NCI-H526 (cell line): ENCODE results near the gene GNLY.
"Not testable (repeated sequence)": the region's sequence is repeated elsewhere in the genome, so short reads cannot be mapped to it uniquely, and the experiment has no call there.

Experiments used
- DNase-seq, 2 experiments: peaks; one replicate each; lab custom pipeline; 2025; lab: John Stamatoyannopoulos, UW

GNLY gene

DNA sequence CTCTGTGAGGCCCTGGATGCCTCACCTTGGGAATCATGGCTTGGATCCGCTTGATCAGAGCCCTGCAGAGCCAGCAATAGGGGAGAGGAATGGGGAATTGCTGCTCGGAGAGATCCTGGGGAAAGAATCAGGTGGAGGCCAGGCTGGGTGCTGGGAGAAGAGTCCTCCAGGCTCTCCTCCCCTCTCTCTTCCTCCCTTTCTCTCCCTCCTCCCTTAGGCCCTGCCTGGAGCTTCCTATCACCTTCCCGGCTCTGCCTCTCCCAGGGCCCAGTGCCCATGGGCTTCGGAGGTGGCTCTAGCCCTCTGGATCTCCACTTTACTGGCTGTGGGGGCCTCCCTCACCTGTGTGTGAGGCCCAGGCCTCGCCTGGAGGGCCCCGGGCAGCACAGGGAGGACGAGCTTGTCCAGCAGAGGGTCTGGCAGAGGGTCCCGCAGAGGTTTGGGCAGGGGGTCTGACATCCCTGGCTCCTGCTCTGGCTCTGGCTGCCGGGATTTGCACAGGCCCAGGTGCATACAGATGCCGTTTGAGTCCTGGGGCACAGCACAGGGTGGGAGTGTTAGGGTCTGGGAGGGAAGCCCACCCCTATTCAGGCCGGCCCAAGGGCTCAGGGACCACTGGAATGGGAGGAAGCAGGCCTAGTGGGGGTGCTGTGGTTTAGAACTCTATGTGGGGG is 28.8 kb upstream of the GNLY start:
- no peak for DNase-seq

DNA sequence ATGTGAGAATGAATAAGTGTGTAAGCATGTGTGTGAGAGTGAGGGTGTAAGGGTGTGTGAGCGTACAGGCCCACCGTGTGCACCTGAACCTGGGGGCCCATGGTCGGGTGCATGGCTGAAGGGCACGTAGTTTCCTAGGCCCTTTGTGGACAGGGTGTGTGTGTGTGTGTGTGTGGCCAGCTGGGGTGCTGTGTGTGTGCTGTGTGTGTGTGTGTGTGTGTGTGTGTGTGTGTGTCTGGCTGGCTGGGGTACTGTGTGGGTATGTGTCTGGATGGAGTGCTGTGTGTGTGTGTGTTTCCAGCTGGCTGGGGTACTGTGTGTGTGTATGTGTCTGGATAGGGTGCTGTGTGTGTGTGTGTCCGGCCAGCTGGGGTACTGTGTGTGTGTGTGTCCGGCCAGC is 28.1 kb upstream of the GNLY start:
- no peak for DNase-seq

DNA sequence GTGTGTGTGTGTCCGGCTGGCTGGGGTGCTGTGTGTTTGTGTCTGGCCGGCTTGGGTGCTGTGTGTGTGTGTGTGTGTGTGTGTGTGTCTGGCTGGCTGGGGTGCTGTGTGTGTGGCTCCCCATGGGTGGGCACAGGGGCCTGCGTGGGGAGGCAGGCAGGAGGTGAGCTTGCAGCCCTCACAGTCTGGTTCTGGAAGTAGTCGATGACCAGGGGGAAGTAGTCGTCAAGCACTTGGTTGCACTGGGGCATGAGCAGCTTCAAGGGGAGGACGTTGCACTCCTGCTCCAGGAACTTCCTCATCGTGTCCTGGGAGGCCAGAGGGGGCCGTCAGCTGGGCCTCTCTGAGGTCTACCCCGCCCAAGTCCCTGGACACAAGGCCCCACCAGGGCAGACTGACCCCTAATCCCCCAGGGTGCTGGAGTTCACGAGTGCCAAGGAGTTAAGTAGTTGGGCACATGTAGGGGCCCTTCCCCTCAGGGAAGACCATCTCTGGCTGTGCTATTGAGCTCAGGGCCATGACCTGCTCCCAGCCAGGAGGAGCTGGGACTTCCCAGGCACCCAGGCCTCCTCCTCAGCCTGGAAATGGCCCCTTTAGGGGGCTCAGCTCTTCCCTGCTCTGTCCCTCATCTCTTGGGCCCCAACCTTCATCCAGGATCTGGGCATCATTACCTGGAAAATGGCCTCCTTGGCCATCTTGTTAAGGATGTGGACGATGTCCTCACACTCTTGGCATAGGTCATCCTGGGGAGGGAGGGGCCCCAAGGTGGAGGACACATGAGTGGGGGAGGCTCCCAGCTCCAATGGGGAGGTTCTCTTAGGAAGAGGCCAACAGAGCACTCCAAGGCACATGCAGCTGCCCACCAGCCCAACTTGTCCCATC is 27.5 kb upstream of the GNLY start:
- DNase-seq, result no peak

DNA sequence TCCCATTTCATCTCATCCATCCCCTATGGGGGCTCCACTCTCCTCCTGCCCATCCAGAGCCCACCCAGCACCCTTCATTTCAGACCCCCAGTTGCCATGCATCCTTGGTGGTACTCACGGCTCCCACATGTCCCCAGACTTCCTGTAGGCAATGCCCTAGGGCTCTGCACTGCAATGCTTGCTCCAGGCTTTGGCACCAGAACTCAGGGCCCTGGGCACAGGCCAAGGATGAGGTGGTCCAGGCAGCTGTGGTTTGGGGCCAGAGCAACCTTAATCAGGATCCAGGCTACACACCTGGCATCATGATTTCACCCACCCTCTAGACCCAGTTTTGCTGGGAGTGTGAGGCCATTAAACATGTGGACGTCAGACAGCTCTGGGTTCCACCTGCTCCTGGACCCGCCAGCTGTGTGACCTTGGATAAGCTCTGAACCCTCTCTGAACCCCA is 26.6 kb upstream of the GNLY start:
- DNase-seq, result no peak

DNA sequence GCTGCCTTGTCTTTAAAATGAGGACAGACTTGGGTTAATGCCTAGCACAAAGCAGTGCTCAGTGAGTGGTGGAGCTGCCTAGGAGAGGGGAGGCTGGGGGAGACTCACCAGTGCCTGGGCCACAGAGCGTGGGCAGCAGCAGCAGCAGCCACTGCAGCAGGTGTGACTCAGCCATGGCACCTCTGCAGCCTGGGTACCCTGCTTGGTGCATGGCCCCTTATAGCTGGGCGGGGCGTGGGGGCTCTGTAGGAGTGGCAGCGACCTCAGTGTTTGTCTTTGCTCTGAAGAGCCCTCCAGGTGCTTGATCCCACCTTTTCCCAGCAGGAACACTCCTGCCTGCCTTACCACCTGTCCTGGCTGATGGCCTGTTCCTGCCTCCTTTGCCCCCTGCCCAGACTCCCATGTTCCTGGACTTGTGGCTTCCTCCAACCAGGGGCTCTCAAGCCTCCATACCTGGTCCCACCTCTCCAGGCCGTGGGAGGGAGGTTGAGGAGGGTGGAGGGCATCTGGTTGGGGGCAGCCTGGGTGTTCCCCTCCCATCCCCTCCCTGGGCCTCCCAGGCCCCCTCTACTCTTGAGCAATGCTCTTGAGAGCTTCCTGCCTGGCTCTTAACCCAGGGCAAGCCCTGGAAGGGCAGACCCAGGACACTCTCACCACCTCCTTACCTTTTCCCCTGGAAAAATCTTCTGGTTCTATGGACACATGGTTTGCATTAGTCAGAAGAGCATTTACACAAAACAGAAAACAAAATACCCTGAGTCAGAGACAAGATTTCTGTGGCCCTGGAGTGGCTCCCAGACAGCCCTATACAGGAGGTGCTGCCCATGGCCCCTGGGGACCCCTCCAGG is 25.9 kb upstream of the GNLY start, which contains the start of gene SFTPB:
Gene SFTPB (minus strand): TSS at position 191 of the 848 bp plus-strand sequence. CDS start 16 bp downstream, at position 175.
- no peak for DNase-seq

DNA sequence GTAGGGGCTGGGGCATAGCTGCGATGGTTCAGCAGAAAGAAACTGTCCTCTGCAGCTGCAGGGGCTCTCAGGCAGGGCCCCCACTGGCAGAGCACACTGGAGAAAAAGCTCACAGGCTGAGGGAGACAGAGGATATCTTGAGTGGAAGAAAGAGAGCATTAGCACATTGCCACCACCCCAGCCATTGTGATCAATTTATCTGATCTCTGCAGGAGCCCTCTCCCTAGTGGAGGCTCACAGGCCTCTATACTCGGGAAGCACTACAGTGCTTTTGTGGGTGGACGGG is 25.4 kb upstream of the GNLY start:
- DNase-seq, result no peak

DNA sequence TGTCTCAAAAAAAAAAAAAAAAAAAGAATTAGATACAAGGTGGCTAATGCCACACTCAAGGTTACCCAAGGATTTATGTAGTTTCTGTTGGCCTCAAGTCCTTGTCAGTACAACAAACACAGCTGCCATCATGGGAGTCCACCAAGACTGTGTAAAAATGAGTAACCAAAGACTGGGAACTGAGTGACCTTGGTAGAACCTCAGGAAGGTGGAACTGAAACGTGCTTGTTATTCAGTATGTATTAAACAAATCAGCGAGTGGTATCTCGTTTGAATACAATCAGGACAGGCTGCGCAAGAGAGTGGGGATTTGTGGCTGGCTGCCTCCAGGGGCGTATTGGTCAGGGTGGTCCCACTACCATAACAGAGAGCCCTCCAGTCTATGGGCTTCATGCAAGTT is 24.6 kb upstream of the GNLY start:
- DNase-seq, result peak; percentile 24 to 44

DNA sequence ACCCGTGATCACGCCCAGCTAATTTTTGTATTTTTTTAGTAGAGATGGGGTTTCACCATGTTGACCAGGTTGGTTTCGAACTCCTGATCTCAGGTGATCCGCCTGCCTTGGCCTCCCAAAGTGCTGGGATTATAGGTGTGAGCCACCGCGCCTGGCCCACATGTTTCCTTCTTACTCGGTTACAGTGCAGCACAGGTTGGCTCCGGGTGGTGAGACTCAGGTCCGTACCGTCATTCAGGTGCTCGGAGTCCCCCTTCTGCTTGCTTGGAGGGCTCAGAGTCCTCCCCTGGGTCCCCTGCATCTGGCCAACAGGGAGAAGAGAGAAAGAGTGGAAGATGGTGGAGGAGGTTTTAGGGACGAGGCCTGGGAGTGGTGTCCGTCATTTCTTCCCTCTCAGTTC is 23.7 kb upstream of the GNLY start:
- DNase-seq, result not testable (repeated sequence)

DNA sequence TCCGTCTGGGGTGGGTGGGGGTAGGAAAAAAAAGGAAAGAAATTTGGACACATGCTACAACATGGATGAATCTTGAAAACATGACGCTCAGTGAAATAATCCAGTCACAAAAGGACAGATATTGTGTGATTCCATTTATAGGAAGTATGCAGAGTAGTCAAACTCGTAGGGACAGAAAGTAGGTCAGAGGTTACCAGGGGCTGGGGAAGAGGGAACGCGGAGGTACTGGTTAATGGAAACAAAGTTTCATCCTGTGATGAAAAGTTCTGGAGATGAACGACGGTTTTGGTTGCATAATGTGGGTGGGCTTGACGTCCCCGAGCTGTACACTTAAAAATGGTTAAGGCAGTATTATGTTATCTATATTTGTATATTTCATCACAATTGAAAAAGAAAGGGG is 21.7 kb upstream of the GNLY start:
- no peak for DNase-seq

DNA sequence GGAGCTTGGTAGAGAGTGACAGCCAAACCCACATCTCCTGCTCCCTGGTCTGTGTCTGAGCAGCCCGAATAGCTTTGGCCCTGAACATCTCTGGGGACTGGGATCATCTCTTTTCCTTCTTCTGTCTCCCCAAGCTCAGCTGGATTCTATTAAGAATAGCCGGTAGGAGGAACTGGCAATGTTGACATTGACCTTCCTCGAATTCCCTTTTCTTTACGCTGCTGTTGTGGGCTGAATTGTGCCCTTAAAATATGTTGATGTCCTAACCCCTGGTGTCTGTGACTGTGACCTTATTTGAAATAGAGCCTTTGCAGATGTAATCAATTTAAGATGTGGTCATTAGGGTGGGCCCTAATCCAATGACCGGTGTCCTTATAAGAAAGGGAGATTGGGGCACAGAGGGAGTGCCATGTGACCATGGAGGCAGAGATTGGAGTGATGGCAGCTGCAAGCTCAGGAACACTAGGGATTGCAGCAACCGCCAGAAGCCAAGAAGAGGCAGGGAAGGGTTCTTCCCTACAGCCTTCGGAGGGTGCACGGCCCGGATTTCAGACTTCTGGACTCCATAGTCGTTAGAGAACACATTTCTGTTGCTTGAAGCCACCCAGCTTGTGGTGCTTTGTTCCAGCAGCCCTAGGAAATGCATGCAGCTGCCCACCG is 20.3 kb upstream of the GNLY start:
- DNase-seq, result no peak

DNA sequence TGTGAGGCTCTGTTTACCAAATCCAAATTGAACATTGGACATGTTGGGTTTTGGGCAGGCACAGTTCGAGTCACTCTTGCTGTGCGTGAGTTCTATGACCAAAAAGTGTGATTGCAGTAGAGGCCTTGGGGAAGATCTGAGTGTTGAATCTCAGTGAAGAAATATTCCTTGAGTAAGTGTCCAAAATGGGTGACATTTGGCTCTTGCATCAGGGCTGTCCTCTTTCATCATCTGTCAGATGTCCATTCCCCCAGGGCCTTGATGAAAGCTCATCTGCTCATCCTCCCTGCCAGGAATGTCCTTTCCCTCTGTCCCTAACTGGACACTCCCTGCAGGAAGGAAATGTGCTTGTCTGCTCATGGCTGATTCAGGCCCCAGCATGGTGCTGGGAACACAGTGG is 19.7 kb upstream of the GNLY start:
- no peak for DNase-seq

DNA sequence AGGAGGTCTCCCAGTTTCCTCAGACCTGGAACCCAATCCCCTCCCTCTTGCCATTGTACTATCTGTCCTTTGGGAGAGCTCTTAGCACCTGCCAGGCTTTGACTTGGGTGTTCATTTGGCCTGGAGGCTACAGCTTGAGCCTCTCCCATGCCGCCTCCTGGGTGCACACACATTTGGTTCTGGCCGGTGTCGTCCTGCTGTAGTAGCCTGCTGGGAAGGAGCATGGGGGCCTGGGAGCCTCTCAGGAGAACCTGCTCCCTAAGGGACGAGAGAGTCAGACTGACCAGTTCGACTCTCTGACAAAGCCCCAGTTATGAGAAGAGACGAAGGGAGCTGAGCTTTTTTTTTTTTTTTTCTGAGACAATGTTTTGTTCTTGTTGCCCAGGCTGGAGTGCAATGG is 18.7 kb upstream of the GNLY start:
- DNase-seq, result no peak

DNA sequence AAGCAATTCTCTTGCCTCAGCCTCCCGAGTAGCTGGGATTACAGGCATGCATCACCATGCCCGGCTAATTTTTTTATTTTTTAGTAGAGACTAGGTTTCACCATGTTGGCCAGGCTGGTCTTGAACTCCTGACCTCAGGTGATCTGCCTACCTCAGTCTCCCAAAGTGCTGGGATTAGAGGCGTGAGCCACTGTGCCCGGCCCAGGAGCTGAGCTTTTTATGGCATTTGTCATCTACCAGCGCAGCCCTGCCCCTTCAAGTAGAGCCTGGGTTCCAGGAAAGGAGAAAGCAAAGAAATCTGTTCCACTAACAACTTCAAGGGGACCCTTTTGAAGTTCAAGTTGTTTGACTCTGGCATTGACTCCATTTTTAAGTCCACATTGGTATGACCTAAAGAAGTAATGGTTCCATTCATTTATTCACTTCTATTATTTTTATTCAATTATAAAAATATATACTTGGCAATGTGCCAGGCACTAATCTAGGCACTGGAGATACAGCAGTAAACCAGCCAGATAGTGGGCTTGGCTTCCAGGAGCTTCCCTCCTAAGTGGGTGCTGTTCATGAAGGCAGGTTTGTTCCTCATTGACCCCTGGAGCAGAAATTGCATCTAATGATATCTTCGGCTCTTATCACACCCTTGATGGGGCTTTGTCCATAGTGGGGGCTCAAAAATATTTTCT is 18.2 kb upstream of the GNLY start:
- no peak for DNase-seq

DNA sequence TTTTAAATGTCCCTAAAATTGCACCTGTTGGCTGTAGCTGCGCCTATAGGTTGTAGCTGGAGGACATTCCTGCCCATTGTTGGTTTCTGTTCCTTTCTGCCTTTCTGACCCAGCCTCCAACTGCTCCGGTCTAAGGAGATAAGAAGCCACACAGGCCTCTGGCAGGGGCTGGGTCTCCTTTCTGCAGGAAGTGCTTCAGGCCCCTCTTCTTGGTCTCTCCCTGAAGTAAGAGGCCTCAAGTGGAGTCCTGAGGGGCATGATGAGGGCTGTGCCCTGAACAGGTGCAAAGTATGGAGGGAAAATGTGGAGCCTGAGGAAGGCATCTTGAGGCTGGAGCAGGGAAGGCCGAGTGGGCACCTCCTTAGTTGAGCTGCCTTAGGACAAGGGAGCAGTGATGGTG is 15.8 kb upstream of the GNLY start:
- no peak for DNase-seq

DNA sequence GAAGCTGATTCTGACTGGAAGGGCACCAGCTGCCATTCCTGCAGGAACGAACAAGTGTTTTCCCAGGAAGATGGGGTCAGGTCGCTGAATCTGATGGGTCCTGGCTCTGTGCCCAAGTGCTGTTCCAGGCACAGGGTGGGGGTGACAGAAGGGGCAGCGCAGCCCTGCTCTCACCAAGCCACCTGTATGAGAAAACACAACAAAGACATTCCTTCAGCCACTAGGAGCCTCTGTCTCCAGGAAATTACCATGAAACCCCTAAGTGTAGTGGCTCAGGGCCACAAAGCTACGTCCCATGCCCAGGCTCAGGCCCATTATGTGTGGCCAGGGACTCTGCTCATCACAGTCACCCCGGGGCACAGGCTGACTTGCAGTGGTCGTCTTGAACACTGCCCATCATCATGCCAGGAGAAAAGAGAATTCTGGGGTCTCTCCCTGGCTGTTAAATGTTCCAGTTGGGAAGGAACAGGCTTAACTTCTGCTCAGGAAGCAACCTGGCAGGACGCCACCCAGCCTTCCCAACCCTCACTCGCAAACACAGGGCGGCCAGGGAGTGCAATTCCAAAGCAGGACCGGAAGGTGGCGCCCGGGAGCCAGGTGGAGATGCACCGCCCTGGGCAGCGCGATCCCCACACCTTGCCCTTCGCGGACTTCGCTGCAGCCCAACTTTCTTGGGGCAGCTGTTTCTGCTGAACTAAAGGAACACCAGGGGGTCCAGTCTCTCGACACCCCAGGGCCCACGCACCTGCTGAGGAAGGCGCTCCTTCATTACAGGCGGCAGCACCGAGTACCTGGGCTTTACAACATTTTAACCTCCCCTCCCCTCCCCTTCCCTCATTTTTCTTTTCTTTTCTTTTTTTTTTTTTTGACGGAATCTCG is 15.1 kb upstream of the GNLY start:
- peak in 1 of 2 experiments; percentile 75 for DNase-seq

DNA sequence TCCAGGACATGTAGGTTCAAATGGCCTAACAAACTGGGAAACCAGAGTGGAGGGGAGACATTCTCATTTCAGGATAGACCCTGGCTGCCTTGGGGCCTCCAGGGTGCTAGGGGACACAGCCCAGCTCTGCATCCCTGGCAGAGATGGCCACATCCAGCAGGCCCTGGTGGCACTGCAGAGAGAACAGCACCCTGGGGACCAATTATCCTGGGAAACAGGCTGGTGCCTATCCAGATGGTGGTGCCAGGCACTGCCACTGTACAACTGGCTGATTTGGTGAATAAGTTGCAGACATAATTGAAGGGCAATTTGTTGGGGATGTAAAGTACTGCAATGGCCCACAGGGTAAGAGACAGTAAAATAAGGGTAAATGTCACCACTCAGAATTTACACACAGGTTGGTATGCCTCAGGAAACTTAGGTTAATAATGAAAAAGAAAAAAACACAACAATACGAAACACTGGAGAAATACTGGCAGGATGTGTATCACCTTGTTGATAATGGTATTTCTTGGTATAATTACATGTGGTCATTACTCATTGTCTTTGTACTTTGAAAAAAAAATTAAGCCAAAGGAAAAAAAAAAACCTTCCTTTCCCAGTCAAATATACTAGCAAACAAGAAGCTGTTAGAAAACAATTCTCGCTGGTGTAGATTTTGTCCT is 13.3 kb upstream of the GNLY start:
- peak in 1 of 2 experiments; percentile 34 for DNase-seq

DNA sequence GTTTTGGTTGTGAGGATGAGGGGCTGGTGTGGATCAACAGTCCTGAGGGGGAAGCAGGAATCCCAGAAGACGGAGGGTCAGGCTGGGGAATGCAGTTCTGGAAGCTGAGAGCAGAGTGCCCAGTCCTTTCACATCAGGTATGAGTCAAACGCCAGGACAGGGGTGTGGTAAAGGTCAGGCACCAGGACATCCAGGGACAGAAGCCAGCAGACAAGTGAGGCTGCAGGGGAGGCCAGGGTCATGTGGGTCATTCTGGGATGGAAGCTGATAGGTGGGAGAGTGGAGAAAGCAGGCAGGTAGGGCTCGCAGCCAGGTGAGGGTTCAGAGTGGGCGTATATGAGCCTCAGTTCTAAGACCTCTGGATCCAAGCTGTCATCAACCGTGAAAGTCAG is 12.8 kb upstream of the GNLY start:
- no peak for DNase-seq

DNA sequence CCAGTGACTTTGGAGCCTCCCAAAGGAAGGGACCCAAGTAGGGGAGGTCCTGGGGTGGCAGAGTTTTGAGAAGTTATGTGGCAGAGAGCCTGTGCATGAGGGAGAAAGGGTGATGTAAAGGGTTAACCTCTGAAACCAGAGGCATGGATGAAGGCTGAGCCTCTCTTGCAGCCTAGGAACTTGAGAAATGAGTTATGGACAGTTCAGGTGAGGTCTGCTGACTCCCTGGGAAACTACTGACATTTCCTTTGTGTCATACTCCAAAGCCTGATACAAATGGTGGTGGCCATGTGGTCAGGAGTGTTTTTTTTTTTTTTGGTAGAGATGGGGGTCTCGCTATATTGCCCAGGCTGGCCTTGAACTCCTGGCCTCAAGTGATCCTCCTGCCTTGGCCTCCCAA is 12.4 kb upstream of the GNLY start:
- no peak for DNase-seq

DNA sequence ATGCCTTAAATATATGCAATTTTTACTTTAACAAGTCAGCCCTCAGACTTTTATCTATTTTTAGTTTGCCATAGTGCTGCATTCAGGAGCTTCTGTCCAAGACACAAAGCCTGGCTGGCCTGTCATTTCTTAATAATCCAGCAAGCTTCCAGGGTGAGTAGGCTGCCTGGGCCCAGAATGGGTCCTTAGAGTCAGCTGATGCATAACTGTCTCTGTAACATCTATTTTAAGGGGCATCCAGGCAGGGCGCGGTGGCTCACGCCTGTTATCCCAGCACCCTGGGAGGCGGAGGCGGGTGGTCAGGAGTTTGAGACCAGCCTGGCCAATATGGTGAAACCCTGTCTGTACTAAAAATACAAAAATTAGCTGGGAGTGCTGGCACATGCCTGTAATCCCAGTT is 11.8 kb upstream of the GNLY start:
- DNase-seq, result no peak

DNA sequence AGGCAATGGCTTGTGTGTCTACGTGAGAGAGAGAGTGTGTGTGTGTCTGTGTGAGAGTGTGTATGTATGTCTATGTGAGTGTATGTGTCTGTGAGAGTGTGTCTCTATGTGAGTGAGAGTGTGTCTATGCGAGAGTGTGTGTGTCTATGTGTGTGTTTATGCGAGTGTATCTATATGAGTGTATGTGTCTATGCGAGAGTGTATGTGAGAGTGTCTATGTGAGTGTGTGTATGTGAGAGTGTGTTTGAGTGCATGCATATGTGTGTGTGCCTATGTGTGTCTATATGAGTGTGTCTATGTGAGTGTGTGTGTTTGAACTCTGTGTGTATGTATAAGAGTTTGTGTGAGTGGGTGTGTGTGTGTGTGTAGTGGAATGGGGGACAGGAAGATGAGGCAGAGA is 9.8 kb upstream of the GNLY start:
- no peak for DNase-seq
